NCI-H2171 treated with DMSO at 0.1 percent for 48 hours (cell line): ENCODE measurements around the gene TLCD3A.
"Not testable (repeated sequence)": the region's sequence is repeated elsewhere in the genome, so short reads cannot be mapped to it uniquely, and the experiment has no call there.

Experiments
- DNase-seq: peaks from one replicate; lab custom pipeline; 2025; lab: John Stamatoyannopoulos, UW

Gene TLCD3A

DNA sequence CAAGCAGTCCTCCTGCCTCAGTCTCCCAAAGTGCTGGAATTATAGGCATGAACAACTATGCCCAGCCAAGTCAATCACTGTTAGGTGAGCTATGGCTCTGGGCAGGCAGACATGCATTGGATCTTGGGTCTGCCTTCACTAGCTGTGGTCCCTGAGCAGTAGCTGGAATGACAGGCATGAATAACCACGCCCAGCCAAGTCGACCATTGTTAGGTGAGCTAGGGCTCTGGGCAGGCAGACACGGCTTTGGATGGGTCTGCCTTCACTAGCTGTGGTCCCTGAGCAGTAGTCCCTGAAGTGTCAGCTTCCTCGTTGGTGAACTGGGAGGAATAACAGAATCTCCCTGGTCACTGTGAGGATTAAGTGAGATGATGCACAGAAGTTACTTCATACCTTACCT is 56.2 kb downstream of the TLCD3A start:
- DNase-seq = no peak

- no peak for DNase-seq
Measured at GRCh38 chr17:789160-789840, 56.9 kb downstream of the TLCD3A start.

DNA sequence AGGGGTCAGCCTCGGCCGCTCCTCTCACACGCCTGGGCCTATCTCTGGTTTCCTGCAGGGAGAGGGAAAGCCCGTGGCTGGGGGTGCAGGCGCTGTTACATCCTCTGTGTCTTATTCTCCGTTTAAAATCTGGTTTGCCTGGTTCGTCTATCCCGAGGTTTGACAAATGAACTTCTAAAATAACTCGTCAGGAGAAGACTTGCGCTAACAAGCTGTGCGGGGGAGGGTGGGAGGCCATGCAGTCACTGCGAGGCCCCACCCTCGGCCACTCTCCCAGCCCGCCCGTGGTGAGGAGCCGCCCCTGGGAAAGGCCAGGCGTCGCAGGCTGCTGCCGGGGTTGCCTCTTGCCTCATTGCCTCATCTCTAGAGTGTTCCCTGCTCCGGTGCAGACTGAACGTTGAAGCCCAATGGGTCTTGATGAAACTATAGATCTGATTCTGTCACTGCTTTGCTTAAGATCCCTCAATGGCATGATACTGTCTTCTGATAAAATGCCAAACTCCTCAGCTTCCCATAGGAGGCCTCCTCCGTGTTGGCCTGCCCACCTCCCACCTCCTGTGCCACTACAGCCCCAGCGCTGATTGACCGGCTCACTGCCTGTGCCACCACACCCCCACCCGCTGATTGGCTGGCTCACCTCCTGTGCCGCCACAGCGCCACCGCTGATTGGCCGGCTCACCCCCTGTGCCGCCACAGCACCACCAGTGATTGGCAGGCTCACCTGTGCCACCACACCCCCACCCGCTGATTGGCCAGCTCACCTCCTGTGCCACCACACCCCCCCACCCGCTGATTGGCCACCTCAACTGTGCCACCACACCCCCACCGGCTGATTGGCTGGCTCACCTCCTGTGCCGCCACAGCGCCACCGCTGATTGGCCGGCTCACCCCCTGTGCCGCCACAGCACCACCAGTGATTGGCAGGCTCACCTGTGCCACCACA is 57.8 kb downstream of the TLCD3A start:
- DNase-seq = not testable (repeated sequence)

DNA sequence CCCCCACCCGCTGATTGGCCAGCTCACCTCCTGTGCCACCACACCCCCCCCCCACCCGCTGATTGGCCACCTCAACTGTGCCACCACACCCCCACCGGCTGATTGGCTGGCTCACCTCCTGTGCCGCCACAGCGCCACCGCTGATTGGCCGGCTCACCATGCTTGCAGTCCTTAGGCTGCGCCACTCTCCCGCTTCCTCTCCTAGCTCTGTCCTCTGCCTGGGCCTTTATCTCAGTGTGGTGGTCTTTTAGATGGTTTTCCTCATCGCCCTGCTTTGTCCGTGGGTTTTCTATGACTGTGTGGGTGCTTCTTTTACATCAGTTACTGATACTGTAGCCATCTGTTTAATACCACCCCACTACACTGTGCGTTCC is 58.5 kb downstream of the TLCD3A start:
- not testable (repeated sequence) for DNase-seq

- DNase-seq = no peak
Measured at GRCh38 chr17:791829-792228, 59.4 kb downstream of the TLCD3A start.

DNA sequence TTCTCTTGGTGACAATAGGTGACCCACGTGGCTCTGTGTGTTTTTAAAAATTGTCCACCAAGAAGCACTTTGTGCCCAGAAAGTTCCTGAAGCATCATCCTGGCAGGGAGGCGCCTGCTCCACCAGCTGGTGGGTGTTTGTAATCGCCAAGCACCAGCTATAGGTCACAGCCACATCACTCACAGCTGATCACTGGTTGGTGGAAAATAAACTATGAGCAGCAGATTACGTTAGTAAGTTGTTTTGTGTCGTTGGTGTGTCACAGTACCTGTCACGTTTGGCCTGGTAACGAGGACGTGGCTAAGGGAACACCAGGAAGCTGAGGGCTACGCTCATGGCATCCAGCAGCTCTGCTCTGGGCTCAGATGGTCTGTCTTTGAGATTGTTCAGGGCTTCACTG is 59.9 kb downstream of the TLCD3A start:
- no peak for DNase-seq
